Hepatic stellate cell (primary cell): Measurements from ENCODE around the gene PRR30.
A peak's percentile ranks its signal among the peaks of the same experiment; 100 is the strongest.

Experiments
- DNase-seq: peaks from one replicate; pipeline ENCODE4 v3.0.0; 2011; ENCODE audit warnings: low spot score

The PRR30 gene

GRCh38 chr2:27097341-27097740, 41.9 kb downstream of the PRR30 start:
- no peak for DNase-seq

- DNase-seq = no peak
Observed at GRCh38 chr2:27096748-27097297, 42.4 kb downstream of the PRR30 start.

- DNase-seq = peak; percentile 85
Observed at GRCh38 chr2:27095745-27096651, 43.2 kb downstream of the PRR30 start.

GRCh38 chr2:27095427-27095744, 43.8 kb downstream of the PRR30 start:
- DNase-seq = no peak

- no peak for DNase-seq
Observed at GRCh38 chr2:27094353-27094984, 44.7 kb downstream of the PRR30 start.

- no peak for DNase-seq
Observed at GRCh38 chr2:27093430-27094352, 45.5 kb downstream of the PRR30 start.

GRCh38 chr2:27092696-27093429, 46.3 kb downstream of the PRR30 start:
- DNase-seq = no peak

- no peak for DNase-seq
Observed at GRCh38 chr2:27091746-27092695, 47.2 kb downstream of the PRR30 start.

- DNase-seq = no peak
Observed at GRCh38 chr2:27089111-27089954, 49.9 kb downstream of the PRR30 start.

- no peak for DNase-seq
Observed at GRCh38 chr2:27088634-27089033, 50.6 kb downstream of the PRR30 start.

GRCh38 chr2:27087823-27088410, 51.3 kb downstream of the PRR30 start:
- no peak for DNase-seq
